K562 (cell line): ENCODE results near the gene ALB. TPM values are rescaled to one million over a fixed set of nuclear protein-coding genes. Genes with fewer than 3 reads are reported as not detected.

Experiments used
- ATAC-seq: fragments of 200-7000 bp; cut with Tn5 transposase; 3 replicates; pipeline ENCODE4 v1.9.1; 2020; ENCODE audit warnings: moderate library complexity
- BruUV-seq: library from RNA; stranded (reverse); fragments of 400-500 nt; replicated peaks from 2 replicates; lab custom pipeline; 2021; lab: Mats Ljungman, UMichigan
- CTCF ChIA-PET: fragments of 300-600 bp; formaldehyde crosslinking; extraction: SDS; loops from one replicate; lab custom pipeline; 2021; ENCODE audit warnings: low intra/inter-chr PET ratio; lab: Yijun Ruan, JAX
- POLR2A ChIA-PET: fragments of 300-600, 350-650 bp; sonication (Branson Sonifier 250); formaldehyde crosslinking; extraction: SDS; loops from one replicate; lab custom pipeline; 2021; ENCODE audit warnings: antibody characterized with exemption, inconsistent platforms; lab: Yijun Ruan, JAX
- DNase-seq, 4 experiments: peaks; one replicate each; pipeline versions ENCODE4 v3.0.0 to v3.0.0-alpha.2; 2011 to 2018; ENCODE audit warnings: low spot score in 3 of 4, mixed read lengths in 3 of 4; ENCODE audit errors: extremely low read depth in 1 of 4
- FAIRE-seq: peaks from 2 replicates; lab custom pipeline; 2011; peaks lifted over from hg19 to GRCh38; lab: Jason Lieb, UNC
- H2AFZ ChIP-seq: 2 replicates; pipeline ENCODE4 v1.6.0; 2011; ENCODE audit warnings: low read depth, low read length, control low read depth, inconsistent platforms
- H3K27ac ChIP-seq: fragments of 200-600 bp; 3 replicates; pipeline ENCODE4 v1.8.0; 2011; ENCODE audit warnings: low read depth, mild to moderate bottlenecking, control low read depth, inconsistent platforms, low read length, moderate library complexity, mixed read lengths; ENCODE audit errors: extremely low read depth
- H3K27me3 ChIP-seq, 2 experiments: fragments of 300-600 bp in 1 of 2; 2 replicates in 1 of 2; 3 replicates in 1 of 2; pipeline versions ENCODE4 v1.6.0 to v1.8.0; 2011; ENCODE audit warnings: inconsistent platforms in 2 of 2, low read length in 2 of 2, mild to moderate bottlenecking in 1 of 2, mixed read lengths in 1 of 2, moderate library complexity in 1 of 2; ENCODE audit not compliant: control insufficient read depth in 2 of 2, insufficient read depth in 2 of 2
- H3K36me3 ChIP-seq: fragments of 300-600 bp; 3 replicates; pipeline ENCODE4 v1.8.0; 2011; ENCODE audit warnings: mild to moderate bottlenecking, low read length, inconsistent platforms; ENCODE audit not compliant: control insufficient read depth, insufficient read depth
- H3K4me1 ChIP-seq, 2 experiments: fragments of 200-600 bp in 1 of 2; replicated peaks in 1 of 2; 2 replicates in 1 of 2; 3 replicates in 1 of 2; pipeline versions ENCODE4 v1.5.1 to v1.8.0; 2011; ENCODE audit warnings: inconsistent platforms in 2 of 2, low read length in 2 of 2, mild to moderate bottlenecking in 1 of 2, mixed read lengths in 1 of 2, moderate library complexity in 1 of 2; ENCODE audit not compliant: control insufficient read depth in 2 of 2, insufficient read depth in 2 of 2
- H3K4me2 ChIP-seq: 2 replicates; pipeline ENCODE4 v1.6.1; 2011; ENCODE audit warnings: low read length, control low read depth, inconsistent platforms, mixed read lengths; ENCODE audit not compliant: insufficient read depth
- H3K4me3 ChIP-seq: fragments of 200-600 bp; sonication (generic), shearing (Covaris generic); 2 replicates; pipeline ENCODE4 v1.5.1; 2016; ENCODE audit warnings: control low read depth, inconsistent platforms
- H3K79me2 ChIP-seq: fragments of 200-600 bp; 3 replicates; pipeline ENCODE4 v1.8.0; 2011; ENCODE audit warnings: low read length, inconsistent platforms; ENCODE audit not compliant: control insufficient read depth, insufficient read depth
- H3K9ac ChIP-seq, 2 experiments: 2 replicates each; pipeline versions ENCODE4 v1.6.0 to v1.6.1; 2011; ENCODE audit warnings: low read depth in 2 of 2, low read length in 2 of 2, control low read depth in 1 of 2, inconsistent platforms in 1 of 2, mild to moderate bottlenecking in 1 of 2, mixed read lengths in 1 of 2; ENCODE audit not compliant: insufficient read depth in 1 of 2
- H3K9me1 ChIP-seq: one replicate; pipeline ENCODE4 v1.6.0; 2011; ENCODE audit warnings: inconsistent platforms, mild to moderate bottlenecking, low read length, moderate library complexity; ENCODE audit not compliant: control insufficient read depth, insufficient read depth
- H3K9me3 ChIP-seq: replicated peaks from 2 replicates; pipeline ENCODE4 v1.5.1; 2011; ENCODE audit warnings: low read depth, low read length, inconsistent platforms; ENCODE audit not compliant: control insufficient read depth, insufficient read depth
- H4K20me1 ChIP-seq: replicated peaks from 2 replicates; pipeline ENCODE4 v1.6.1; 2011; ENCODE audit warnings: low read length, inconsistent platforms, mixed read lengths; ENCODE audit not compliant: control insufficient read depth, insufficient read depth
- EHMT2 ChIP-seq: fragments of 450-650 bp; IDR thresholded peaks from 2 replicates; pipeline ENCODE4 v1.6.1; 2018; ENCODE audit warnings: antibody characterized with exemption
- FIP1L1 ChIP-seq: fragments of 200-400 bp; formaldehyde crosslinking; IDR thresholded peaks from 2 replicates; pipeline ENCODE4 v1.6.1; 2018; ENCODE audit warnings: mild to moderate bottlenecking, low read depth, low read length; ENCODE audit not compliant: poor library complexity, severe bottlenecking
- MIER1 ChIP-seq: fragments of 450-650 bp; IDR thresholded peaks from 2 replicates; pipeline ENCODE4 v1.6.1; 2016; ENCODE audit warnings: antibody characterized with exemption, mild to moderate bottlenecking, low read depth
- PPARD ChIP-seq: fragments of 250-450 bp; sonication (Bioruptor Pico); IDR thresholded peaks from 2 replicates; pipeline ENCODE4 v1.8.0; 2022; ENCODE audit warnings: inconsistent platforms, mild to moderate bottlenecking, moderate library complexity
- ZFX ChIP-seq: sonication (generic); formaldehyde crosslinking; IDR thresholded peaks from 2 replicates; pipeline ENCODE4 v1.8.0; 2022; ENCODE audit warnings: mild to moderate bottlenecking, missing genetic modification reagents, moderate library complexity
- ZNF146 ChIP-seq: IDR thresholded peaks from one replicate; pipeline ENCODE4 v1.6.1; 2018; ENCODE audit warnings: missing compliant biosample characterization; ENCODE audit not compliant: unreplicated experiment
- ZNF445 ChIP-seq: fragments of 250-450 bp; sonication (Bioruptor Pico); IDR thresholded peaks from 2 replicates; pipeline ENCODE4 v1.4.0; 2020; ENCODE audit warnings: low read depth, mild to moderate bottlenecking, moderate library complexity
- WGBS: fragments of 100-300 bp; shearing (Covaris generic); methylation state at CpG from one replicate; pipeline ENCODE4 v1.1.6; 2016; ENCODE audit warnings: low coverage, mixed read lengths; ENCODE audit not compliant: insufficient coverage; ENCODE audit errors: missing lambda C conversion rate; 5-methylcytosine and 5-hydroxymethylcytosine counted together
- in situ Hi-C: fragments of 300-500 bp; cut with MboI; formaldehyde crosslinking; loops from 4 replicates; pipeline ENCODE4 v1.15.0; 2018; ENCODE audit warnings: inconsistent platforms, mixed read lengths
- intact Hi-C: fragments of 100-400 bp; cut with micrococcal nuclease; formaldehyde crosslinking; loops from 2 replicates; pipeline ENCODE4 v1.14.2; 2022
- polyA plus RNA-seq, 8 experiments: library from polyadenylated mRNA; depleted of rRNA in 4 of 8; stranded (reverse) in 5 of 8; unstranded in 3 of 8; fragments of >200 nt; fragmentation: Nextera tagmentation in 2 of 8; fragmentation: Illumina TruSeq in 1 of 8; extraction: Ambion mirVana in 2 of 8; extraction: Trizol in 1 of 8; gene quantifications; 2 replicates each; pipeline versions ENCODE4 v1.2.1 to v1.2.3, GENCODE V29; 2011 to 2014; ENCODE audit warnings: inconsistent platforms in 1 of 8, missing spikeins in 1 of 8
- total RNA-seq, 7 experiments: library from RNA; depleted of rRNA in 6 of 7; stranded (reverse); fragments of >200 nt in 6 of 7; fragmentation: Illumina TruSeq in 2 of 7; extraction: Trizol in 2 of 7; gene quantifications; 2 replicates each; pipeline versions ENCODE4 v1.2.1 to v1.2.3, GENCODE V29; 2011 to 2021; ENCODE audit warnings: low replicate concordance in 1 of 7
- TF ChIP-seq, protein P1 (sequence below), 2 experiments: fragments of 450-650 bp; formaldehyde crosslinking in 1 of 2; IDR thresholded peaks; 2 replicates each; pipeline versions ENCODE4 v1.4.0 to v1.6.1; 2014 to 2020; ENCODE audit warnings: mild to moderate bottlenecking in 2 of 2, borderline replicate concordance in 1 of 2, low read depth in 1 of 2
- TF ChIP-seq, protein P2 (sequence below): fragments of 450-650 bp; IDR thresholded peaks from one replicate; pipeline ENCODE4 v1.6.1; 2018; ENCODE audit warnings: mild to moderate bottlenecking, moderate library complexity; ENCODE audit not compliant: partially characterized antibody
- TF ChIP-seq, protein P3 (sequence below): fragments of 450-650 bp; IDR thresholded peaks from 2 replicates; pipeline ENCODE4 v1.7.1; 2018; ENCODE audit warnings: mild to moderate bottlenecking, low read depth; ENCODE audit not compliant: partially characterized antibody

Gene ALB
- total and polyA plus RNA-seq, 9 of the 15 experiments (the other 6 are each of a cell fraction or from before 2014, with no cell fraction given) = 0.04 to 18.5 (median 0.20) TPM; not detected in 2

DNA sequence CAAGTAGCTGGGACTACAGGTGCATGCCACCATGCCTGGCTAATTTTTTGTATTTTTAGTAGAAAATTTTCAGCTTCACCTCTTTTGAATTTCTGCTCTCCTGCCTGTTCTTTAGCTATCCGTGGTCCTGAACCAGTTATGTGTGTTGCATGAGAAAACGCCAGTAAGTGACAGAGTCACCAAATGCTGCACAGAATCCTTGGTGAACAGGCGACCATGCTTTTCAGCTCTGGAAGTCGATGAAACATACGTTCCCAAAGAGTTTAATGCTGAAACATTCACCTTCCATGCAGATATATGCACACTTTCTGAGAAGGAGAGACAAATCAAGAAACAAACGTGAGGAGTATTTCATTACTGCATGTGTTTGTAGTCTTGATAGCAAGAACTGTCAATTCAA is 13.9 kb downstream of the ALB start:
- Histone ChIP-seq H3K79me2 (no peaks in the 10 kb centered on the region), H2AFZ (no peak overlapping the region), H3K27me3 (no peaks in the 10 kb centered on the region), H4K20me1 (no peaks in the 10 kb centered on the region), H3K9me1 (no peaks in the 10 kb centered on the region), H3K9ac (no peak overlapping the region), H3K36me3 (no peaks in the 10 kb centered on the region), H3K4me1 (no peaks in the 10 kb centered on the region), H3K9me3 (no peaks in the 10 kb centered on the region), H3K4me3 (no peak overlapping the region), H3K27ac (no peak overlapping the region), H3K4me2 (no peak overlapping the region)
- WGBS = 9% methylated on average over 6 of the region's 6 CpGs
- DNase-seq (no peak), ATAC-seq (no peak), FAIRE-seq (no peak)
- intact Hi-C loops = no loop called here
- ChIA-PET POLR2A (no interaction called here), CTCF (no interaction called here)
- BruUV-seq = no TSS peak
- TF ChIP-seq EHMT2 = peak; percentile 94
- TF ChIP-seq, protein P1, sequence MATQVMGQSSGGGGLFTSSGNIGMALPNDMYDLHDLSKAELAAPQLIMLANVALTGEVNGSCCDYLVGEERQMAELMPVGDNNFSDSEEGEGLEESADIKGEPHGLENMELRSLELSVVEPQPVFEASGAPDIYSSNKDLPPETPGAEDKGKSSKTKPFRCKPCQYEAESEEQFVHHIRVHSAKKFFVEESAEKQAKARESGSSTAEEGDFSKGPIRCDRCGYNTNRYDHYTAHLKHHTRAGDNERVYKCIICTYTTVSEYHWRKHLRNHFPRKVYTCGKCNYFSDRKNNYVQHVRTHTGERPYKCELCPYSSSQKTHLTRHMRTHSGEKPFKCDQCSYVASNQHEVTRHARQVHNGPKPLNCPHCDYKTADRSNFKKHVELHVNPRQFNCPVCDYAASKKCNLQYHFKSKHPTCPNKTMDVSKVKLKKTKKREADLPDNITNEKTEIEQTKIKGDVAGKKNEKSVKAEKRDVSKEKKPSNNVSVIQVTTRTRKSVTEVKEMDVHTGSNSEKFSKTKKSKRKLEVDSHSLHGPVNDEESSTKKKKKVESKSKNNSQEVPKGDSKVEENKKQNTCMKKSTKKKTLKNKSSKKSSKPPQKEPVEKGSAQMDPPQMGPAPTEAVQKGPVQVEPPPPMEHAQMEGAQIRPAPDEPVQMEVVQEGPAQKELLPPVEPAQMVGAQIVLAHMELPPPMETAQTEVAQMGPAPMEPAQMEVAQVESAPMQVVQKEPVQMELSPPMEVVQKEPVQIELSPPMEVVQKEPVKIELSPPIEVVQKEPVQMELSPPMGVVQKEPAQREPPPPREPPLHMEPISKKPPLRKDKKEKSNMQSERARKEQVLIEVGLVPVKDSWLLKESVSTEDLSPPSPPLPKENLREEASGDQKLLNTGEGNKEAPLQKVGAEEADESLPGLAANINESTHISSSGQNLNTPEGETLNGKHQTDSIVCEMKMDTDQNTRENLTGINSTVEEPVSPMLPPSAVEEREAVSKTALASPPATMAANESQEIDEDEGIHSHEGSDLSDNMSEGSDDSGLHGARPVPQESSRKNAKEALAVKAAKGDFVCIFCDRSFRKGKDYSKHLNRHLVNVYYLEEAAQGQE (IDR thresholded peaks at IDR 0.05; ENCODE audit: borderline replicate concordance) = peak; percentile 96
- TF ChIP-seq, protein P1 (CRISPR knock-in tag; IDR thresholded peaks at IDR 0.05; ENCODE audit: low read depth) = peak; percentile 81; the same call in 1 of the 2 replicates
- TF ChIP-seq, protein P2, sequence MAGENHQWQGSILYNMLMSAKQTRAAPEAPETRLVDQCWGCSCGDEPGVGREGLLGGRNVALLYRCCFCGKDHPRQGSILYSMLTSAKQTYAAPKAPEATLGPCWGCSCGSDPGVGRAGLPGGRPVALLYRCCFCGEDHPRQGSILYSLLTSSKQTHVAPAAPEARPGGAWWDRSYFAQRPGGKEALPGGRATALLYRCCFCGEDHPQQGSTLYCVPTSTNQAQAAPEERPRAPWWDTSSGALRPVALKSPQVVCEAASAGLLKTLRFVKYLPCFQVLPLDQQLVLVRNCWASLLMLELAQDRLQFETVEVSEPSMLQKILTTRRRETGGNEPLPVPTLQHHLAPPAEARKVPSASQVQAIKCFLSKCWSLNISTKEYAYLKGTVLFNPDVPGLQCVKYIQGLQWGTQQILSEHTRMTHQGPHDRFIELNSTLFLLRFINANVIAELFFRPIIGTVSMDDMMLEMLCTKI = no peak
- peak; percentile 93 for TF ChIP-seq MIER1
- no peak for TF ChIP-seq PPARD (CRISPR knock-in tag)
- TF ChIP-seq, protein P3, sequence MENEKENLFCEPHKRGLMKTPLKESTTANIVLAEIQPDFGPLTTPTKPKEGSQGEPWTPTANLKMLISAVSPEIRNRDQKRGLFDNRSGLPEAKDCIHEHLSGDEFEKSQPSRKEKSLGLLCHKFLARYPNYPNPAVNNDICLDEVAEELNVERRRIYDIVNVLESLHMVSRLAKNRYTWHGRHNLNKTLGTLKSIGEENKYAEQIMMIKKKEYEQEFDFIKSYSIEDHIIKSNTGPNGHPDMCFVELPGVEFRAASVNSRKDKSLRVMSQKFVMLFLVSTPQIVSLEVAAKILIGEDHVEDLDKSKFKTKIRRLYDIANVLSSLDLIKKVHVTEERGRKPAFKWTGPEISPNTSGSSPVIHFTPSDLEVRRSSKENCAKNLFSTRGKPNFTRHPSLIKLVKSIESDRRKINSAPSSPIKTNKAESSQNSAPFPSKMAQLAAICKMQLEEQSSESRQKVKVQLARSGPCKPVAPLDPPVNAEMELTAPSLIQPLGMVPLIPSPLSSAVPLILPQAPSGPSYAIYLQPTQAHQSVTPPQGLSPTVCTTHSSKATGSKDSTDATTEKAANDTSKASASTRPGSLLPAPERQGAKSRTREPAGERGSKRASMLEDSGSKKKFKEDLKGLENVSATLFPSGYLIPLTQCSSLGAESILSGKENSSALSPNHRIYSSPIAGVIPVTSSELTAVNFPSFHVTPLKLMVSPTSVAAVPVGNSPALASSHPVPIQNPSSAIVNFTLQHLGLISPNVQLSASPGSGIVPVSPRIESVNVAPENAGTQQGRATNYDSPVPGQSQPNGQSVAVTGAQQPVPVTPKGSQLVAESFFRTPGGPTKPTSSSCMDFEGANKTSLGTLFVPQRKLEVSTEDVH = no peak
- TF ChIP-seq ZFX (CRISPR knock-in tag) = no peak
- TF ChIP-seq ZNF146 (CRISPR knock-in tag) = no peak
- TF ChIP-seq ZNF445 (CRISPR knock-in tag) = no peak
- TF ChIP-seq FIP1L1 = no peak
- in situ Hi-C loops = no loop called here
